GM10266 (cell line): Measurements from ENCODE around the gene ITGA6.

Experiments used
- DNase-seq: peaks from one replicate; pipeline ENCODE4 v3.0.0; 2012; ENCODE audit errors: extremely low spot score
- TF ChIP-seq, protein P1 (sequence below): IDR thresholded peaks from 2 replicates; pipeline ENCODE4 v1.5.1; 2012; ENCODE audit warnings: mild to moderate bottlenecking, low read depth; ENCODE audit not compliant: control insufficient read depth, insufficient read depth; ENCODE audit errors: missing control alignments

Gene ITGA6

DNA sequence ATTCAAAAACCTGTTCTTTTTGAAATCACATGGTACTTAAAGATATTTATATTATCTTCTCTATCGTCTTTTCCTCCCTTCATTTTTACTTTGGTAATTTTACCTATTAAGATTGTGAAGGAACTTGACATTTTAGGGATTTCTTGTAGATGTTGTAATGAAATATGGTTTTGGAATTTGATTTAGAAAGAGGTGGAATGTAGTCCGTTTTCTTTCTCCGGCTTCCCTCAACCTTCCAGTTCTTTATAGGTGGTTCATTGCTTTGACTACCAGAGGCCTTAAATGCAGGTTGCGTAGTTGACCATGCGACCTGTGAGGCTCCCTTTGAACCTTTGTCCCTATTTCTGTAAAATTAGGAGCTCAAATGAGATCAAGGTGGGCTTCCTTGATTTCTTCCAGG lies 24.5 kb downstream of the ITGA6 start:
- DNase-seq, result no peak
- TF ChIP-seq, protein P1, sequence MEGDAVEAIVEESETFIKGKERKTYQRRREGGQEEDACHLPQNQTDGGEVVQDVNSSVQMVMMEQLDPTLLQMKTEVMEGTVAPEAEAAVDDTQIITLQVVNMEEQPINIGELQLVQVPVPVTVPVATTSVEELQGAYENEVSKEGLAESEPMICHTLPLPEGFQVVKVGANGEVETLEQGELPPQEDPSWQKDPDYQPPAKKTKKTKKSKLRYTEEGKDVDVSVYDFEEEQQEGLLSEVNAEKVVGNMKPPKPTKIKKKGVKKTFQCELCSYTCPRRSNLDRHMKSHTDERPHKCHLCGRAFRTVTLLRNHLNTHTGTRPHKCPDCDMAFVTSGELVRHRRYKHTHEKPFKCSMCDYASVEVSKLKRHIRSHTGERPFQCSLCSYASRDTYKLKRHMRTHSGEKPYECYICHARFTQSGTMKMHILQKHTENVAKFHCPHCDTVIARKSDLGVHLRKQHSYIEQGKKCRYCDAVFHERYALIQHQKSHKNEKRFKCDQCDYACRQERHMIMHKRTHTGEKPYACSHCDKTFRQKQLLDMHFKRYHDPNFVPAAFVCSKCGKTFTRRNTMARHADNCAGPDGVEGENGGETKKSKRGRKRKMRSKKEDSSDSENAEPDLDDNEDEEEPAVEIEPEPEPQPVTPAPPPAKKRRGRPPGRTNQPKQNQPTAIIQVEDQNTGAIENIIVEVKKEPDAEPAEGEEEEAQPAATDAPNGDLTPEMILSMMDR, result no peak

DNA sequence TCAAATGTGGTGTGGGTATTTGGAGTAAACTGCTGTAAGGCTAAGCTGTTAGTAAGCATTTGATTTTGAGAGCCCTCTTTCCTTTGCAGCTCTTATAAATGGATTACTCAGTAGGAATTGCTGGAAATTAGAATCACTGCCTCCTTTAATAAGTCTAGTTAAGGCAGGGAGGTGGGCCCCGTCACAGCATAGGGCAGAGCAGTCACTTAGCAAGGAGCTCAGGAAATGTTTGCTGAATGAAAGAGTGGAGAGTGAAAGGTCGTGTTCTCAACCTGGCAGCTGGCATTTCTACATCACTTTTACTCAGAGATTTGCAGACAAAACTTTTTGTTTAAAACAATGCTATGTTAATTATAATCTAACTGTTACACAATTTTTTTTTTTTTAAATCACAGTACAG lies 25.5 kb downstream of the ITGA6 start:
- no peak for DNase-seq
- TF ChIP-seq, protein P1, result no peak

DNA sequence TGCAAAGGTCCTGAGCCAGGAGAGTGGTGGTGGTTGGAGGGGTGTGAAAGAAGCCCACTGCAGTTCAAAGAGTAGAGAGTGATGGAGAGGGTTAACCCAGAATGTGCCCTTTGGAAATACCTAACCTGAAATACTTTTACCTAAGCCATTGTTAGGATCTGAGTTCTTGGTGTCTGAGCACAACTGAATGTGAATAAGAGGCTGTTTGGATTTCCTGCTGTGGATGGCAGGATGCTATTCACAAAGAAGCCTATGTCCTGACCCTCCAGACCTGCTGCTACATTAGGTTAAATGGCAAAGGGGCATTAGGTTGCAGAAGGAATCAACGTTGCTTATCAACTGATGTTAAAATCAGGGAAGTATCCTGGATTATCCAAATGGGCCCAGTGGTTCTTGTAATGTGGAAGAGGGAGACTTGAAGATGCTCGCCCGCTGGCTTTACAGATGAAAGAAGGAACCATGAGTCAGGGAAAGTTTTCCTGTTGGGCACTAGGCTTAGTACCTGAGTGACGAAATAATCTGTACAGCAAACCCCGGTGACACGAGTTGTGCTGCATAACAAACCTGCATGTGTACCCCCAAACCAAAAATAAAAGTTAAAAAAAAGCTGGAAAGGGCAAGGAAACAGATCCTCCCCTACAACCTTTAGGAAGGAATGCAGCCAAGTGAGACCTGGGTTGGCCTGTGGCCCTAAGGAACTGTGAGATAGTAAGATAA lies 27.2 kb downstream of the ITGA6 start:
- TF ChIP-seq, protein P1, result no peak
- no peak for DNase-seq

DNA sequence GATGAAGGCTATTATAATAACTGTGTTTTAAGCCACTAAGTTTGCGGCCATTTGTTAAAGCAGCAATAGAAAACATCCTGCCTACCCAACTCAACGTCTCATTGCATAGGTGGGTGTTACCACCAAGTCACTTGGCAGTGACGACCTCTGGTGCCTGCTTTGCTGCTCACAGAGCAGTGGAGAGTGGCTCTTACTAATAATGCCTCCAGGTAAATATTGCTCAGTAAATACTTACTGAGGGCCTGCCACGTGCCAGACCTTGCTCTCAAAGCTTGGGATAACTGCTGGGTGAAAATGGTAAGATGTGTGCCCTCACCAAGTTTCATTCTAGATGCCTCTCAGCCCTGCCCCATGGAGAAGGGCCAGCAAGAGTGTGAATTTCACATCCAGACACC lies 27.7 kb downstream of the ITGA6 start:
- TF ChIP-seq, protein P1, result no peak
- DNase-seq, result no peak

DNA sequence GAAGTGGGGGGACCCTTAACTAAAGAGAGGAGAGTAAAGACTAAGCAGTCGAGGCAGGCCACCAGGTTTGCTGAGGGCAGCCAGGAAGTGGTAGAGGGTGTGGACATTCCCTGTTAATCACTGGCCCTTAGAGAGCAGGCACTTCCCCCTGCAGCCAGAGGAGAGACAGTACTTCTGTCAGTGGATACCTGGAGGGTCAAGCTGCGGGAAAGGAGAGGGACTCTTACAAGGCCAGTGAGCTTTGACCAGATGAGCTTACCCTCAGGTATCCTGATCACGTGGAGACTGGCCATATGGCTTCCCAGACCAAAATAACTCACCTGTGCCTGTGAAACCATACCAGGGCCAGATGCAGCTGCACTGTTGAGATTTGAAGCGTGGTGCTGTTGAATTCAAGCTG lies 28.6 kb downstream of the ITGA6 start:
- no peak for DNase-seq
- TF ChIP-seq, protein P1, result no peak

DNA sequence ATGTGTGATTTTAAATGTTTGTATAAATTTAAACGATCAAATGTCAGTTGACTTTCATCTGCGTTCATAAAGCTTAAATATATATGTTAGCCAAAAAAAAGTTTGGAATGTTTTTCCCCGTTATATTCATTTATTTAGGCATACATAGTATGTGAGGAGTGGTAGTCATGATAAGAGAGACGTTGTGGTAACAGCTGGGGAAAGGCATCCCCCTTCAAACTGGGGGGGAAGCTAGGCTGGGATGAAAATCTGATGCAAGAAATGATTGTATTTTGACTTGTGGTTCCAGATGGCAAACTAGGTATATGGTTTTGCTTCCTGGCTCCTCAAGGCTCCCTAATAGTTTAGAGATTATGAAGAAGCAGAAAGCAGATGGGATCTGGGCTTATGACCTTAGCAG lies 30.1 kb downstream of the ITGA6 start:
- TF ChIP-seq, protein P1, result no peak

DNA sequence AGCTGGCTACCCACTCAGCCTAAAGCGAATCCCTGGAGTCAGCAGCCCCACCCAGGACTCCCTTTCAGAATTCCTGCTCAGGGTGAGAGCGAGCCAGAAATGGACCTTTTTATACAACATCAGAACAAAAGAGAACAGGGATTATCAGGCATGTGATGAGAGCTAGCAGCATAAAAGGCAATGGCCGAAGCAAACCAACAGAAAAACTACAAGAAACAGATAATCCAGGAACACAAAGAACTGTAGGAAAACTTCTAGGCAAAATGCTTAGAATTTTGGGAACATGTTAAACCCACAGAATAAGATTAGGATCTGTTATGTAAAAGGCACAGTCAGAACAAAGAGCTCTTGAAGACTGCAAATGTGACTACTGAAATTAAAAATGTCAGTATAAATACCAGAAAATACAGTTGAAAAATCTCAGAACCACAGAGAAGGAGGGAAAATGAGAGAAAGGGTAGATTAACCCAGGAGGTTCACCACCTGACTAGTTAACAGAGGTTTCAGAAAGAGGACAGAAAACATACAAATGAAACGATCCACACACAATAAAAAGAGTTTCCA lies 31.3 kb downstream of the ITGA6 start:
- TF ChIP-seq, protein P1, result no peak
- no peak for DNase-seq

More for the DNA sequence above, 30.1 kb downstream of the ITGA6 start:
- no peak for DNase-seq
